ENCODE data around the gene ARHGAP22. TPM values are rescaled to one million over a fixed set of nuclear protein-coding genes. Genes with fewer than 3 reads are reported as not detected.

ARHGAP22 gene
- total and polyA plus RNA-seq, 4 donors = 0.23 to 2.3 (median 0.54) TPM

DNA sequence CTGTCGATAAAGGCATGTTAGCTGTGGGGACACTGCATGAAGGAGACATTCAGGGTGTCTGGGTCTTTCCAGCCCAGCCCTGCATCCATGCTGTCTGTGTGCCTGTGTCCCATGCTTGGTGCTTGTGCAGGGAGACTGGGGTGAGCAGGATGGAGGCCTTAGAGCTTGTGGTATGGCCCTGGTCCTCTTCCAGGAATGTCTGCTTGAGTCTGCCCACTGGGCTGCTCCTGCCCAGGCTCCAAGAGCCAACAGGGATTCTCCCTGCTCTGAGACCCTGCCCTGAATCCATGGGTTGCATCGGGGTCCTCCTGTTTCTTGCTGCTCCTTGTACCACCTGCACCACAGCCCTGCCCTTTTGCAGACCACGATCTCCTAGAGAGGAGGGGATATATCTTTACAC lies 31.4 kb upstream of the ARHGAP22 start:
- no peak overlapping the region for H3K9ac ChIP-seq (ENCODE audit: low read depth in 1 of 2, low read length in 2 of 2)
- H3K4me3 ChIP-seq (ENCODE audit: low read depth in 1 of 3, low read length in 3 of 3) = no peak overlapping the region
- TF ChIP-seq HNF4G (IDR thresholded peaks at IDR 0.05) = no peak
- no peak for TF ChIP-seq TAF1 (conservative IDR thresholded peaks at IDR 0.05)
- TF ChIP-seq, protein P1, sequence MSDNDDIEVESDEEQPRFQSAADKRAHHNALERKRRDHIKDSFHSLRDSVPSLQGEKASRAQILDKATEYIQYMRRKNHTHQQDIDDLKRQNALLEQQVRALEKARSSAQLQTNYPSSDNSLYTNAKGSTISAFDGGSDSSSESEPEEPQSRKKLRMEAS (IDR thresholded peaks at IDR 0.05) = no peak
- TF ChIP-seq, protein P2, sequence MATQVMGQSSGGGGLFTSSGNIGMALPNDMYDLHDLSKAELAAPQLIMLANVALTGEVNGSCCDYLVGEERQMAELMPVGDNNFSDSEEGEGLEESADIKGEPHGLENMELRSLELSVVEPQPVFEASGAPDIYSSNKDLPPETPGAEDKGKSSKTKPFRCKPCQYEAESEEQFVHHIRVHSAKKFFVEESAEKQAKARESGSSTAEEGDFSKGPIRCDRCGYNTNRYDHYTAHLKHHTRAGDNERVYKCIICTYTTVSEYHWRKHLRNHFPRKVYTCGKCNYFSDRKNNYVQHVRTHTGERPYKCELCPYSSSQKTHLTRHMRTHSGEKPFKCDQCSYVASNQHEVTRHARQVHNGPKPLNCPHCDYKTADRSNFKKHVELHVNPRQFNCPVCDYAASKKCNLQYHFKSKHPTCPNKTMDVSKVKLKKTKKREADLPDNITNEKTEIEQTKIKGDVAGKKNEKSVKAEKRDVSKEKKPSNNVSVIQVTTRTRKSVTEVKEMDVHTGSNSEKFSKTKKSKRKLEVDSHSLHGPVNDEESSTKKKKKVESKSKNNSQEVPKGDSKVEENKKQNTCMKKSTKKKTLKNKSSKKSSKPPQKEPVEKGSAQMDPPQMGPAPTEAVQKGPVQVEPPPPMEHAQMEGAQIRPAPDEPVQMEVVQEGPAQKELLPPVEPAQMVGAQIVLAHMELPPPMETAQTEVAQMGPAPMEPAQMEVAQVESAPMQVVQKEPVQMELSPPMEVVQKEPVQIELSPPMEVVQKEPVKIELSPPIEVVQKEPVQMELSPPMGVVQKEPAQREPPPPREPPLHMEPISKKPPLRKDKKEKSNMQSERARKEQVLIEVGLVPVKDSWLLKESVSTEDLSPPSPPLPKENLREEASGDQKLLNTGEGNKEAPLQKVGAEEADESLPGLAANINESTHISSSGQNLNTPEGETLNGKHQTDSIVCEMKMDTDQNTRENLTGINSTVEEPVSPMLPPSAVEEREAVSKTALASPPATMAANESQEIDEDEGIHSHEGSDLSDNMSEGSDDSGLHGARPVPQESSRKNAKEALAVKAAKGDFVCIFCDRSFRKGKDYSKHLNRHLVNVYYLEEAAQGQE (IDR thresholded peaks at IDR 0.05) = no peak
- TF ChIP-seq GABPA (IDR thresholded peaks at IDR 0.05 in 1 of 2, conservative IDR thresholded peaks at IDR 0.05 in 1 of 2) = no peak
- H3K27me3 ChIP-seq (ENCODE audit: control insufficient read depth in 4 of 4, insufficient read depth in 4 of 4, low read length in 3 of 4) = no peaks in the 10 kb centered on the region
- H3K9me3 ChIP-seq (ENCODE audit: control insufficient read depth in 4 of 4, low read length in 3 of 4) = peaks cover 0 to 3% (median 0%) of the 10 kb centered on the region in 4 donors
- H3K36me3 ChIP-seq (ENCODE audit: control insufficient read depth in 4 of 4, insufficient read depth in 3 of 4, low read depth in 1 of 4, low read length in 3 of 4) = no peaks in the 10 kb centered on the region
- no peaks in the 10 kb centered on the region for H3K4me1 ChIP-seq (ENCODE audit: control insufficient read depth in 4 of 4, insufficient read depth in 4 of 4, low read length in 3 of 4)
- WGBS = 68% methylated on average over 3 of the region's 3 CpGs
- DNase-seq (ENCODE audit: low spot score) = no peak
- no peak overlapping the region for H3K27ac ChIP-seq (ENCODE audit: low read depth in 1 of 2, low read length in 2 of 2)

DNA sequence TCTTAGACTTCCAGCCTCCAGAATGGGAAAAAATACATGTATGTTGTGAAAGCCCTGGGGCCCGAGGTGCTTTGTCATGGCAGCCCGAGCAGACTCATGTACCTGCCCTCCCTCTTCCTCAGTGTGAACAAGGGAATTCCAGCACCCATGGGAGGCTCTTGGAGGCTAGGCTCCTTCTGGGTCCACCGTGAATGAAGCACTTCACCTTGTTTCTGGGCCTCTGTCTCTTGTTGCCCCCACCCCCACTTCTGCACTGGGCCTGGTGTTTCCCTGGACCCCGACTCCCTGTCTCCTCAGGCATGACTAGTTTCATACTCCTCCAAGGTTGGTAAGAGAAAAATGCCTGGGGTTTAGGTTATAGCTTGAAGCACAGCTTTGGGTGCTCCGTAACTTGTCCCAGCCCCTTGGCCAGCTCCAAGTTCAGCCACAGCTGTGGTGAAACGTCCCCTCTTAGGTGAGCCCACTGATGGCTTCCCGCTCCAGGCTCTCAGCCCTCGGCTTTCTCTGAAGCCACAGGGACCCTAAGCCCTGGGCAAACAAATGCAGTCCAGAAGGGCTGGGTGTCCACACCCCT lies 30.2 kb upstream of the ARHGAP22 start:
- Histone ChIP-seq H3K4me3 (ENCODE audit: low read depth in 1 of 3, low read length in 3 of 3) (no peak overlapping the region), H3K27ac (ENCODE audit: low read depth in 1 of 2, low read length in 2 of 2) (no peak overlapping the region), H3K9ac (ENCODE audit: low read depth in 1 of 2, low read length in 2 of 2) (no peak overlapping the region), H3K9me3 (ENCODE audit: control insufficient read depth in 4 of 4, low read length in 3 of 4) (peaks cover 0 to 3% (median 0%) of the 10 kb centered on the region in 4 donors), H3K27me3 (ENCODE audit: control insufficient read depth in 4 of 4, insufficient read depth in 4 of 4, low read length in 3 of 4) (no peaks in the 10 kb centered on the region), H3K4me1 (ENCODE audit: control insufficient read depth in 4 of 4, insufficient read depth in 4 of 4, low read length in 3 of 4) (no peaks in the 10 kb centered on the region), H3K36me3 (ENCODE audit: control insufficient read depth in 4 of 4, insufficient read depth in 3 of 4, low read depth in 1 of 4, low read length in 3 of 4) (no peaks in the 10 kb centered on the region)
- TF ChIP-seq HNF4G (IDR thresholded peaks at IDR 0.05) = no peak
- no peak for TF ChIP-seq JUND (IDR thresholded peaks at IDR 0.05)
- TF ChIP-seq YY1 (IDR thresholded peaks at IDR 0.05) = no peak
- TF ChIP-seq, protein P1 (IDR thresholded peaks at IDR 0.05) = no peak
- no peak for TF ChIP-seq SP1 (IDR thresholded peaks at IDR 0.05)
- TF ChIP-seq FOXA2 (IDR thresholded peaks at IDR 0.05) = no peak
- TF ChIP-seq FOXA1 (IDR thresholded peaks at IDR 0.05) = no peak
- no peak for TF ChIP-seq GABPA (IDR thresholded peaks at IDR 0.05 in 1 of 2, conservative IDR thresholded peaks at IDR 0.05 in 1 of 2)
- no peak for DNase-seq (ENCODE audit: low spot score)
- 83% methylated on average over 8 of the region's 8 CpGs for WGBS

DNA sequence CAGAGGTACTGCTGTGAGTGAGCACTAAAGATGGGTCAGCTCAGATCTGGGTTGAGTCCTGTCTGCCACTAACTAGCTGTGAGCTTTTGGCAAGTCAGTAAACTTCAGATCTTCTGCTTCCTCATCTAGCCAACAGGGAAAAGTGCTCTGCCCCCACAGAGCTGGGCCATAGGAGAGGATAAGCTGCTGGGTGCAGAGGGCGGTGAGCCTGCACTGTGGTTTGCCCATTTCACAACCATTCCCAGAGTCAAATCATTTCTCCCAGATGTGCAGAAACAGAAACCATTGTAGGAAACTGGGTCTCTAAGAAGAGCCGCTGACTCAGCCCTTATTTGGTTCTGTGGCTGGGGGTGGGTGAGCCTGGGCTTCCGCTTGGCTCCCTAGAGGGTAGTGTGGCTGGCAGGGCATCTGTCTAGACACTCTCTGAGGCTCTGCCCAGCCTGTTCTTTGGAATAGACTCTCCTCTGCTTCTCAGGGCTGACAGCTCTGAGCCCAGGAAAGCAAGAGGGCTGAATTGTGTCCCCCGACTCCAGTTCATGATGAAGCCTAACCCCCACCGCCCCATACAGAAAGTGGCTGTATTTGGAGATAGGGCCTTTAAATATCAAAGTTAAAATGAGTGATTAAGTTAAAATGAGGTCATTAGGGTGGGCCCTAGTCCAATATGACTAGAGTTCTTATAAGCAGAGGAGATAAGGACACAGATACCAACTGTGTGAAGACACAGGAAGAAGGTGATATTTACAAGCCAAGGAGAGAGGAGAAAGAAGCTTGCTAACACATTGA lies 29.5 kb upstream of the ARHGAP22 start:
- Histone ChIP-seq H3K9ac (ENCODE audit: low read depth in 1 of 2, low read length in 2 of 2) (no peak overlapping the region), H3K9me3 (ENCODE audit: control insufficient read depth in 4 of 4, low read length in 3 of 4) (peaks cover 0 to 3% (median 0%) of the 10 kb centered on the region in 4 donors), H3K27me3 (ENCODE audit: control insufficient read depth in 4 of 4, insufficient read depth in 4 of 4, low read length in 3 of 4) (no peaks in the 10 kb centered on the region), H3K36me3 (ENCODE audit: control insufficient read depth in 4 of 4, insufficient read depth in 3 of 4, low read depth in 1 of 4, low read length in 3 of 4) (no peaks in the 10 kb centered on the region), H3K4me1 (ENCODE audit: control insufficient read depth in 4 of 4, insufficient read depth in 4 of 4, low read length in 3 of 4) (no peaks in the 10 kb centered on the region), H3K4me3 (ENCODE audit: low read depth in 1 of 3, low read length in 3 of 3) (no peak overlapping the region), H3K27ac (ENCODE audit: low read depth in 1 of 2, low read length in 2 of 2) (no peak overlapping the region)
- no peak for DNase-seq (ENCODE audit: low spot score)
- 76% methylated on average over 5 of the region's 5 CpGs for WGBS
- TF ChIP-seq YY1 (IDR thresholded peaks at IDR 0.05) (no peak), JUND (IDR thresholded peaks at IDR 0.05) (no peak), FOXA2 (IDR thresholded peaks at IDR 0.05) (no peak), HNF4G (IDR thresholded peaks at IDR 0.05) (no peak), RAD21 (IDR thresholded peaks at IDR 0.05) (no peak), TAF1 (conservative IDR thresholded peaks at IDR 0.05) (no peak), RXRA (IDR thresholded peaks at IDR 0.05) (no peak), HNF4A (conservative IDR thresholded peaks at IDR 0.05) (no peak)
- TF ChIP-seq, protein P3, sequence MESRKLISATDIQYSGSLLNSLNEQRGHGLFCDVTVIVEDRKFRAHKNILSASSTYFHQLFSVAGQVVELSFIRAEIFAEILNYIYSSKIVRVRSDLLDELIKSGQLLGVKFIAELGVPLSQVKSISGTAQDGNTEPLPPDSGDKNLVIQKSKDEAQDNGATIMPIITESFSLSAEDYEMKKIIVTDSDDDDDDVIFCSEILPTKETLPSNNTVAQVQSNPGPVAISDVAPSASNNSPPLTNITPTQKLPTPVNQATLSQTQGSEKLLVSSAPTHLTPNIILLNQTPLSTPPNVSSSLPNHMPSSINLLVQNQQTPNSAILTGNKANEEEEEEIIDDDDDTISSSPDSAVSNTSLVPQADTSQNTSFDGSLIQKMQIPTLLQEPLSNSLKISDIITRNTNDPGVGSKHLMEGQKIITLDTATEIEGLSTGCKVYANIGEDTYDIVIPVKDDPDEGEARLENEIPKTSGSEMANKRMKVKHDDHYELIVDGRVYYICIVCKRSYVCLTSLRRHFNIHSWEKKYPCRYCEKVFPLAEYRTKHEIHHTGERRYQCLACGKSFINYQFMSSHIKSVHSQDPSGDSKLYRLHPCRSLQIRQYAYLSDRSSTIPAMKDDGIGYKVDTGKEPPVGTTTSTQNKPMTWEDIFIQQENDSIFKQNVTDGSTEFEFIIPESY (IDR thresholded peaks at IDR 0.05) = no peak
- TF ChIP-seq, protein P2 (IDR thresholded peaks at IDR 0.05) = no peak
- TF ChIP-seq, protein P1 (IDR thresholded peaks at IDR 0.05) = no peak
- TF ChIP-seq, protein P4, sequence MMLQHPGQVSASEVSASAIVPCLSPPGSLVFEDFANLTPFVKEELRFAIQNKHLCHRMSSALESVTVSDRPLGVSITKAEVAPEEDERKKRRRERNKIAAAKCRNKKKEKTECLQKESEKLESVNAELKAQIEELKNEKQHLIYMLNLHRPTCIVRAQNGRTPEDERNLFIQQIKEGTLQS (IDR thresholded peaks at IDR 0.05) = no peak
